ENCODE data around the gene NRXN3.

NRXN3 gene

DNA sequence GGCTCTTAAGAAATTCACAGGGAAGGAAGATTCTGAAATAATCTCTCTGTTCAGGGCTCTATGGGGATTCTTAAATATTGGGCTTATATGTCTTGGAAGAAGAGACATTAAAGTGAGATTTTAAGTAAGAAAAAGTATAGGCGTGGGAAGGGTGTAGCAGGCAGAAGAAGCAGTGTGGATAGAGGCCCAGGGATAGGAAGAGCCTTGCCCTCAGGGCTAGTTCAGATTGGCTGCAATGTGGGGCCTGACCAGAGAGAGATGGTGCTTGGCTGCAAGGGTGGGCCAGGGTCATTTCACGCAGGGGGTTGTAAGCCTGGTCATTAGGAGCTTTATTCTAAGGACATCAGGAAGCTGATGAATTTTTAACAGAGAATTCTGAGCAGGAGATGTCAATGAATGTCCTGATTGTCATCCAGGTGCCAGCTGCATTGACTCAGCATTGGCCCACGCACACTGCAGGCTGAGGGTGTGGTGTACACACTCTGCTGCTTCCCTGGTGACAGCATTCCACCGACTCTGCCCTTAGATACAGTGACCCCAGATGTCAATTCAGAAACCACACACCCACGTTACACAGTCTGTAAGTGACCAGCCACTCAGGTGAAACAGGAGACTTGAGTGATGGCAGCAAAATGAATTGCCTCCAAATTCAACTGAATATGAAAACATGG, 582.5 kb downstream of the NRXN3 start:
- no peak for DNase-seq

DNA sequence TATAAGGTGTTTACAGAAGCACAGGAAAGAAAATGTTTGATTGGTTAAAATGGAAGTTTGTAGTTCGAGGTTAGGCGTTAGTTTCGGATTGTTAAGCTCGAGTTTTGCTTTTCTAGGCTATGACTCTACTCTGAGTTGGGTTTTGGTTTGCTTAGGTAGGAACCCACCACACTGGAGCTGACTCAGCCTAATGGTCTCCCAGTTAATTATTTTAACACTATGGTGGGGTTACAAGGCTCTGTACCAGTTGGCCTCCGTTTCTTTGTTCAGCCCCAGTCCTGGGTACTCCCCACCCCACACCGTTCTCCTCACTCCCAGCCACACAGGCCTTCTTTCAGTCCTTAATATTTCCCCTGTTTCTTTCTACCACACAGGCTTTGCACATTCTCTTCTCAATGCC, 583.9 kb downstream of the NRXN3 start:
- no peak for DNase-seq

DNA sequence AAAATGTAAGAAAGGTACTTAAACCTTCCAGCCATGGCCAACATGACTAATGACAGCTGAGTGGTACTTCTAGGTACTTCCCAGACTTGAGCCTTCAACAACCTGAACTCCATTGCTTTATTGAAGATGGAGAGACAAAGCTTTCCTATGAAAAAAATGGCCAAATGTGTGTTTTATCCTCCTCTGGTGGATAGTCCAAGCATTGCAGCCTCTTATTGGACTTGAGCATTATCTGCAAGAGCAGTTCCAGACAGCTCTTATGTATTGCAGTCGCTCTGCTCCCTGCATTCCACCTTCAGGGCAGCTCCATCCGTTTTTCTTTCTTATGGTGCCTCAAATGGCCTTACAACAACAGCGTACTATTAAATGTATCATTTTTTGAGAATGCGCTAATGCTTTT, 588.2 kb downstream of the NRXN3 start:
- DNase-seq = no peak

DNA sequence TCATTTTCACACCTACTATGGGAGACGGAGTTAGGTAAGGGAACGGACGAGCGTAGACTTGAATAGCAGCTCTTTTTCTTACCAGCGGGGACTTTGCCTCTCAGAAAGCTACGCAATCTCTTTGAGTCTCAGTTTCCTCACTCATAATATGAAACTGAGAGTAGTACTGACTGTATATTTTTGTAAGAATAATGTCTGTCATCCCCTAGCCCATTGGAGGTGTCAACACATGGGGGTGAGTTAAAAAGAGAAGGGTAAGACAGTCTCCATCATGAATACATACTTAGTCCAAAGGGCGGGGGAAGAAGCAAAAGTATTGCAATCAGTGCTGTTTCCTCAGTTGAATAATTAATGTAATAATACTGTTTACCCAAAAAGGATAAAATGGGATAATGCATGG, 592.2 kb downstream of the NRXN3 start:
- DNase-seq = no peak

DNA sequence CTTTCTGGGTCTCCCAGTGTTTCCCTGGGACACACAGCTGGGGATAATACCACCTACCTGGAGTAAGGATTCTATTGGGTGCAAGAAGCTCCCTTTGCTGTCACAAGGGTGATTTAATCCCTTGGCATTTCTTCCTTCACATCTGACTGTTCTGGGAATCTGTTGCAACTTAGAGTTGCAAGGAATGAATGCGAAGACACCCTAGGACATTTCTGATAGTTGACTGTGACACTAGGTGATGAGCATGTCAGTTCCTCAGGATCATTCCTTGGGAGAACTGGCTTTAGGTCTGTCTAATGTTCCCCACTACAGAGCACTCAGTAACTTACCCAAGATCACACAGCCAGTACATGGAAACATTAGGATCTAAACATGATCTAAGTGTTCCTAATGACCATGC, 593.6 kb downstream of the NRXN3 start:
- DNase-seq = no peak

DNA sequence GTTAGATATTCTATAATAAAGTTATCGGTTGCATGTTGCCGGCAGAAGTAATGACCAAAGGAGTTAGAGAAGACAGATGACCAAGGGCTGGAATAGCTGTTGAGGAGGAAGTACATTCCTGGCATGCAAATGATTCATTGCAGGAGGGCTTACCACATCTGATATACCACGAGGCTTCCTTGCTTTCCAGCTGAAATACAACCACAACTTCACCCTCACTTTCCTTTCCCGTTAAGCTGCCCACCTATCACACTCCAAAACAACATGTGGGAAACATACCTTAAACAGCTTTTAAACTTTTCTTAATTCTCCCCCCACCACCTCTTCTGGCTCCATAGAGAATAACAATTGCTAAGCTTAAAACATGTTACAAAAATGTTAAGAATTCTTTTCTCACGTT, 594.1 kb downstream of the NRXN3 start:
- no peak for DNase-seq

DNA sequence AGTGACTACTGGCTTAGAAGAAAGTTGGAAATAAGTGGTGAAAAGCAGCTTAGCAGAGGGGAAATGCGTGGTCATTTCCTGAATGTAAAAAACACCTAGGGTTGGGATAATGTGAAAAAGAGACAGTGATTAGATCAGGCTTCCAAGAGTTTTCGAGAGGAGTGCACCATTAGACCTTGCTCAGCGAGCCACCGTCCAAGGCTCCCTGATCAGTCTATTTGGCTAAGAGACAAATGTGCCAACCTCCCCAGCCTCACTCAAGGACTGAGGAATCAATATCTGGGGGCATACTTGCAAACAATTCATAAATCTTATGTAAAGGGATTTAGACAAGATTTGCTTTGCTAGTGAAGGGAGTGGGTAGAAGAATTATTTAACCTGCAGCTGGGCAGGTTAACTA, 594.5 kb downstream of the NRXN3 start:
- DNase-seq = no peak

DNA sequence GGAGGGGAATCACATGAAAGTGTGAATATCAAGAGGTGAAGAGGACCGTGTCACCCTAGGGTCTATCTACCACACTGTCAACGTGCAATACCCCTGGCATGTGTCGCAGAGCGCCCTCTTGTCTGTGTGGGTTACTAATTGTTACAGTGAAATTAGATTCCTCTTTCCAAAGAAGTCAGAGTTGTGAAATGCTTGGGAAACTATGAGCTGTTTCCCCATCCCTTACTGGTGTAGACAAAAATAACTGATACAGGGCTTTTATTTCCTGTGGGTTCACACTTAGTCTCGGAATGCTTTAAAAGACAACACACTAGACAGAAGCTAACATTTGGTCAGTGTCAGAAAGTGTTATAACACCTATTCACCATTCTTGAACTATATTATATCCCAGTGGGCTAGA, 597.3 kb downstream of the NRXN3 start:
- no peak for DNase-seq

DNA sequence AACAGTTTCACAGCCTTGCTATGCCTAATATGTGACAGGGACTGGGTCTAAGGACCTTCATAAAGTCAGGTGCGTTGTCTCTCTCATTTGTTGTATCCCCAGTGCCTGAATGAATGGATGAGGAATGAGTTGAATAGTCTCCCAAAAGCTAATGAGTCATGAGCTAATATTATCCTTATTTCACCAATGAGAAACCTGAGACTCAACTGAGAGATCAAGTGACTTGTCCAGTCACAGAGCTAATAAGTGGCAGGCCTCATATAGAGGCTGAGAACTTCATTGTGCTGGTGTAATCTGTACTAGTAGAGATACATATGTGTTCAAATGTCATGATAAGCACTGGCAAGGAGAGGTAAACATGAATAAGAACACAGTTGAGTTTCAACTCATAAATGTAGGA, 612.4 kb downstream of the NRXN3 start:
- no peak for DNase-seq

DNA sequence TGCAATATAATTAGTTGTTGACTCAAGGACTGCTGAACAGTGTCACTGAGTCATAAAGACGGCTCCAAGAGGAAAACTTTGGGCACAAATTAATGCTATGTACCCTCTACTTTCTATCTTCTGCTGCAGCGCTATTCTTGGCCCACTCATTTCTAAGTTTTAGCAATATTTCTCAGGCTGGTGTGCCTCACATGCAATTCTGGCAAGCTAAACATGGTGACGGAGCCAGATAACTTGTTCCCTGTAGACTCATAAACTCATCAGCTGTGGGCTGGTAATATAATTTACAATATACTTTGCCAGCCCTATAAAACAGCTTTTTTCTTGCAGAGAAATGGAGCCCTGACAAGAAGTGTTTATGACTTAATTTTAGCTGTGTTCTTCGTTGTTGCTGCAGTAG, 615.1 kb downstream of the NRXN3 start:
- DNase-seq = no peak

DNA sequence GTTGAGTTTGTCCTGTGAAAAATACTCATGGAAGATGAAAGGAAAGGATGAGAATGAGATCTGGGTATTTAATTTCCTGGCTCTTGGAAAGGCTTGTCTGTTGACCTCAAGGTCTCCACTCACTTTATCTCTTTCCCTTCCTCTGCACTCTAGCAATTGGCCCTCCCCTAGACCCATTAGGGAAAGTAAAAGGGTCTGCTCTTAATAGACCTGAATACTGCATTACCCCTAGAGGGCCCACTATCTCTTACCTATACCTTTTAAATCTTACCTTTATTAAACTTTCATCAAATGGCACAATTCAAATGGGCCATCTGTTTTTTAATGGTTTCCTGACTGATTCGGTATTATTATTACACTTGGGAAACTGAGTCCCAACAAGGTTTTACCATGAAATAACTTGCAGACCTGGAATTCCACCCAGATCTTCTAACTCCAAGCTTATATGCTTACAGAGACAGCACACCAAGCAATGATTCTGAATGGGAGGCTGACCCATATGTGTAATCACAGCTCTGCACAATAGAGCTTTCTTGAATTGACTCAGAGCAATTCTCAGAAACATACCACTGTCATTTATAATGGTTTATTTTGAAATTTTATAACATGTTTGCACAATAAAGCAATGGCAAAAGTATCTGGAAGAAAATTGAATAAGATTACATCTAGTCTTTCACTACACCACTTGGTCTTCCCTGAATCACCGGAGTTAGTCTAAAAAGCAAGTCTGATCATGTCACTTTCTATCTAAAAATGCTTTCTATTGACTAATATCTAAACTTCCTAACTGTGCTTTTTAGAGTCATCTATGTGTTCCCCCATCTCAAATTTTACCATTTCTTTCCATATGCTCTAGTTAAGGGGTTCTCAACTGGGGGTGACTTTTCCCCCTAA, 618.5 kb downstream of the NRXN3 start:
- no peak for DNase-seq

DNA sequence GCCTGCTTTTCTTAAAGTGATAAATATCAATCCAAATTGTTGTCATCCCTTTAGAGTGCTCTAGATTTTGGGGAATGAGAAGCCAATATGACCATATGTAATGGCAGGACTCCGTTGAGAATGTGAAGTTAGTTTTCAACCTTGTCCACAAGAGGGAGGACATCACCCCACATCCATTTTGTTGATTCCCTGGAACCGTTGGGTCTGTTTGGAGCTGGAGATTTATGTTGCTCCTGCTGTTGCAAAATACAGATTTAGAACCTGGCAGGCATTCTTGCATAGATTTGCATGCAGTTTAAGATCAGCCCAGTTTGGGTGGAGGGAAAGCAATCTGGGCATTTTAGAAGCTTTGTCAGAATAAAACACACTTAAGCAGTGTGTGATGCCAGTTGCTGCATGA, 620.1 kb downstream of the NRXN3 start:
- DNase-seq = no peak

DNA sequence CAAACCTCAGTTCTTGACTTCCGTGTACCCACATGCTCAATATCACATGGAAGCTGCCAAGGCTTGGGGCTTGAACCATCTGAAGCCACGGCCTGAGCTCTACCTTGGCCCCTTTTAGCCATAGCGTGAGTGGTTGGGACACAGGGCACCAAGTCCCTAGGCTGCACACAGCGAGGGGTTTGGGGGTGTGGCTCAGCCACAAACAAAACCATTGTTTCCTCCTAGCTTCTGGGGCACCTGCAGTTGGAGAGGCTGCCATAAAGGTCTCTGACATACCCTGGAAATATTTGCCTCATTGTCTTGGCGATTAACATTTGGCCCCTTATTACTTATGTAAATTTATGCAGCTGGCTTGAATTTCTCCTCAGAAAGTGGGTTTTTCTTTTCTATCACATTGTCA, 628.6 kb downstream of the NRXN3 start:
- DNase-seq = no peak

DNA sequence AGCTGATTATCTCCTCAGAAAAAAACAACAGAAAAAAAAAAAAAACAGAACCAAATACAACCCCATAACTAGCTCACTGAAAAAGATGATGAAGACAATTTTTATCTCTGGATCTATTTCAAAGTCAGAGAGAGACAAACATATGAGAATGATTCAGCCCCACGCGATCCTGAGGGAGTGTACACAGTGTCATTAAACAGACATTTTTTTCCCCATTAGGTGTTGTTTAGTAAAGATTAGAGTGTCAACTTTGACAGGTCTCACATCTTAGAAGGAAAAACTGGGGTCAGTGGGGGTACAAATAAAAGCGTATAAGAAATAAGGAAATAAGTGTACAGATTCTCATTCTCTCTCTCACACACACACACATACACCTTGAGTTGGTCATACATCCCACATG, 635.4 kb downstream of the NRXN3 start:
- no peak for DNase-seq

DNA sequence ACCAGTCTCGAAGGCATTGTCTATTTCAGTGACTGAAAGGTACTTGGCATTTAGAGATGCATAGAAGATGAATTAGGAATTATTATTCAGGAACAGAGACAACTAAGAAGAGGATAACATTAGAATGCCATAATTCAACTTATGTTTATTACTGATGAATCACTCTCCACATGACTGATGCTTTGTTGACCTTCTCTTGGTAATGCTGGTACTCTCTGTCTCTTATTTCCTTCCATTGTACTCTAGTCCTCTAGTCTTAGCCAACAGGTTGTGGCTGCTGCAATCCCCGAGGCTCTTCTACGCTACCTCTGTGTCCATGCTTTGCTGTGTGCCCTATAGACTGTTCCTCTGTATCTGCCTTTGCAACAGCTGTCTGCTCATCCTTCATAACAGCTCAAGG, 652.9 kb downstream of the NRXN3 start:
- DNase-seq = no peak

DNA sequence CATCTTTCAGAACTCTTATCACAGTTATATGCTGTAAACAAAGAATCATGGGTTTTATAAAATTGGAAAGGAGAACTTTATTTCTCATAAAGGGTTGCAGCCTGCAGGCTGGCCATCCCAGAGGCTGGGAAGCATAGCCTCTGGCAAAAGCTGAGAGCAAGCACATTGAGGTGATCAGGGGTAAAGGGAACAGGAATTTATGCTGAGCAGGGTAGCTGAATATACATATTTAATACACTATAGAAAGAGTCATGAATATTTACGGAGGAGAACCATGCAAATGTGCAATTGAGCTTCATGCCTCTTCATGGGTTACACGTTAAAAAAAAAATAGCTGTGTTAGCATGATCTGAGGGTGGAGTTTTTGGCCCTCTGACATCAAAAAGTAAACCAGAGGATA, 653.3 kb downstream of the NRXN3 start:
- DNase-seq = no peak

DNA sequence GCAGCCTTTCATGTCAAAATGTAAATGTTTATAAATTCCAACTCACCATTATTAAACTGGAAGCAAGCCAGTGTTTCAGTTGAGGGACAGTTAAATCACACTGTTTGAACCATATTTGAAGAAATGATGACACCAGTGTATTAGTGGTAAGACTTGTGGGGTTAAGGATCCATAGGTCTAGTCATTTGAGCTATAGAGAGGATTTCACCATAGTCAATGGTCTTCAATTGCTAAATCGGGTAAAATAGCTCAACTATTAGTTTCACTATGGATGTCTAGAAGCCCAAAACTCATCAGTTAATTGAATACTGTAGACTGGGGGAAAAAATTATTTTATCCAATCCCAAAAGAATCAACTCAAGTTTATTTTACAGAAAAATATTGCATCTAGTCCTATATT, 659.1 kb downstream of the NRXN3 start:
- DNase-seq = no peak

DNA sequence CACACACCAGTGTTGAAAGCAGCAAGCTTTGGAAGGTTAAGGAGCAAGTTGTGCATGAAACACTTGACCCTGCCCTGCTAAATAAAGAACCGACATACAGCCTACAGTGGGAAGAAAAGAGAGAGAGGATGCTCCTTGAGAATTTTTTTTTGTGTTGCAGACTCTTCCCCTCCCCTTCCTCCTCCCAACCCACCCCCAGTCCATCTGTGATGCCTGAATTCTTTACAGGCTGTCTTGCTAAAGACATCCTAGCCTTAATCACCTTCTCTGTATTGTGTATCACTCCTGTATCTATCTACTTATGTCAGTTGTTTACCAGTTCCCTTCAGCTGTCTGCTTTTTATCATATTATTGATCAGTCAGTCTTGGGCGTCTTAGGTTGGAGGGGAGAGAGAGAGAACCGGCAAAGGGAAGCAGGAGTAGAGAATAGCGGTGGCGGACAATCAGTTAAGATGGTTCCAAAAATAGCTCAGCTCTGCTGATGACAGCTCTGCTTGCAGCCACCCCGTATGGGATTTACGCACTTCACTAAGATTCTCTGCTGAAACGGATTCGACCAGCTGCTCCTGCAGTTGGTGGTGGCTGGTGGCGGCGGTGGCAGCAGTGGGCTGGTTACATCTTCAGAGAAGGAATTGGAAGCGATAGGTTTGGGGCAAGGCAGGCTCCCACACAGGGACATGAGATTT, 664.7 kb downstream of the NRXN3 start:
- no peak for DNase-seq

DNA sequence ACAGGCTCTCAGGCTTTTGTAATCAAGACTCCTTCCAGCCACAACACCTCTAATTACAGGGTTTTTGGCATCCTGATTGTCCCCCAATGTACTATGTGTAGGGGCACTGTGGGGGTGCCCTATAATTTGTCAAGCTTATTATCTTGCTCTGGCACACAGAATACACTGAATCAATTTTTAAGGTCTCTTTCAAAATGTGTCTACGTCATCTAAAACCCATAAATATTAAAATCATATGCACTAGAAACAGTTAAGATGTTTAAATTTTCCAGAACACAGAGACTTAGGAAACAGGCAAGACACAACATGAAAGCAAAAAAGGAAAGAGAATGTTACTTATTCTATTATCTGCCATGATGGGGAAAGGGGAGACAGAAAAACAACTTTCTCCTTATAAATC, 665.7 kb downstream of the NRXN3 start:
- no peak for DNase-seq

DNA sequence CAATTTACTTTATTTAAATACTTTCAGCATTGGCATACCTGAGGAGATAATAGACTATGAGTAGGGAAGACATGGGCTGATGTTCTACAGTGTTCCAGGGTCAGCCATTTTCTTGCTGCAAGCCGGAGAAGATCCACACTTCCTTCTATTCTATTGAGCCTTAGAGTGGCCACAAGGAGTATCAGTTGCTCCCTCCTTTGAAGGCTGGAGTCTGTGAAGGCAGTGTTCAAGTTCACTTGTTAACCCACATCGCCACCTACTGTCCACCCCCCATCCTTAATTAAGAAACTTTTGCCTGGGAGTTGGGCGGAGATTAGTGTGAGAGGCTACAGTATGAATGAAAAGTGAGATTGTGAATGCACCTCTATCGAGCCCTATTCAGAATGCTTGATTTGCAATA, 666.6 kb downstream of the NRXN3 start:
- DNase-seq = peak; percentile 29

DNA sequence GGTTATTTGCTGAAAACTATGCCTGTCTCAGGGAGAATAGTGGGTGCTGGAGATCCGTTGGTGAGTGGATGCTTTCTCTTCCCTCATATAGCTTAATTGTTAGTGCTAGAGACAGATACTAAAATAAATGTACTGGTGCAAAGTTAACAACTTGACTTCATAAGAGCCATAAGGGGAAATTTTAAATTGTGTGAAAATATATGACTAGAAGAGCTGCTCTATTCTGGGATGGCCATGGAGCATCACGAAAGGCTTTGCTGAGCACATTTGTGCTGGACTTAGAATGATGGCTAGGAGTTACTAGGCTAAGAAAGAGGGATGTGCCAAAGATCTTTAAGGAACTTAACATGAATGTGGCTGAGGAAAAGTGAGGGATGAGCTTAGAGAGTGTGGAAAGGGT, 668.8 kb downstream of the NRXN3 start:
- no peak for DNase-seq

DNA sequence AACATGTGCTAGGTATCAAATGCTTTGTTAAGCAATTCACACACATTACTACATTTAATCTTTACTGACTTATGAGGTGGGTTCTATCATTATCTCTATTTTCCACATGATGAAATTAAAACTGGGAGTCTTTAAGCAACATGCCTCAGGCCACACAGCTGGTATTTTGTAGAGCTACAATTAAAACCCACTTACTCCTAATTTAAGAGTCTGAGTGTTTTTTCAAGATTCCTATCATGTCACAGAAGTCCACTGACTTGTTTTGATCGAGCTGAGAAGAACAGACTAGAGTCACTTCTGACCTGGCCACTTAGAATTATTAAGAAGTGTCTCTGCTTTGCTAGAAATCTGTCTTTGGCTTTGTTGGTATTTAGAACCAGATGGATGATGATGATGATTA, 670.7 kb downstream of the NRXN3 start:
- DNase-seq = no peak

DNA sequence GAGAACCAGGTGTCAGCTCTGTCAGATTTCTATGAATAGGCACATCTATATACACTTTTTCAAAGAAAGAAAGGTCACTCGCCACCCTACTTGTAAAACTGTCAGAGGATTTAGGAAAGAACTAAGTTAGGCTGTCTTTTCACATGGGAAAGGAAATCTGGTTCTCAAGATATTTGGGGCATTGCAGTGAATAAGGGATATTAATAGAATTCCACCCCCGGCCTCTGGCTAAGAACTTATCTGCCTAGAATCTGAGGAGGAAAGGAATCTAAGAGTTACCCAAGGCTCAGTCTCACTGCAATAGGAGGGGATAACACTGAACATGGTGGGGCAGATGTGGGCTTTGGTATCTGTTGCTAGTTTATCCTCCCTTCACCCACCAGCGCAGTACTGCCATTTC, 677.6 kb downstream of the NRXN3 start:
- DNase-seq = no peak

DNA sequence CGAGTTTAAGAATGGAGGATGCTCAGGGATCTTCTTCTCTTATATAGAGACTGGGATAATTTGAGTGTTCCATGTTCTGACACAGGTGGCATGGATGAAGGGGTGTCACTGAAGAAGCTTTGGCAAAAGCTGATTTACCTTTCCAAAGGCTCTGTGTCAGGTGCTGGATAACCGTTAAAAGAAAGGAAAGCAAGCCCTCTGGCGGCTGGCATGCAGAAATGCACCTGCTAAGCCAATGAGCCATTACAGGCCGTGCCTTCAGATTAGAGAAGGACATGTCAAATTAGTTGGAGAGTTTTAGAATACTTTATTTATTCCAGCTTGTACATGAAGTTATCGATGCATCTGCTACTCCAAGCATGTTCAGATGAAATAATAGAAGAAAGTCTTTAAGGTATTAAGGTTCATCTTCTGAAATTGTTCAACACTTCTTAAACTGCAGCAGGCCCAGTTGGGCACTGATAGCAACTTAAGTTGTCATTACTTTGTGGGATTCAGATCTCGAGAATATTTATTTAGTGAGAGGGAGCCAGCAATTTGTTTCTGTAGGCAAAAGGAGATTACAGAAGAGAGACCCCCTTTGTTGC, 678.2 kb downstream of the NRXN3 start:
- peak; percentile 20 for DNase-seq

All from stimulated activated CD4-positive, alpha-beta T cell treated with anti-CD3 and anti-CD28 coated beads, Interleukin-15, amount 100 ng/mL, for 24 hours (primary cell).